GM19463 (cell line): ENCODE measurements around the gene RASL10B.

Source experiments
- ATAC-seq: cut with Tn5 transposase; IDR thresholded peaks from one replicate; pipeline ENCODE4 v1.9.1; 2021; ENCODE audit warnings: mild to moderate bottlenecking, moderate library complexity; ENCODE audit not compliant: unreplicated experiment

RASL10B gene

DNA sequence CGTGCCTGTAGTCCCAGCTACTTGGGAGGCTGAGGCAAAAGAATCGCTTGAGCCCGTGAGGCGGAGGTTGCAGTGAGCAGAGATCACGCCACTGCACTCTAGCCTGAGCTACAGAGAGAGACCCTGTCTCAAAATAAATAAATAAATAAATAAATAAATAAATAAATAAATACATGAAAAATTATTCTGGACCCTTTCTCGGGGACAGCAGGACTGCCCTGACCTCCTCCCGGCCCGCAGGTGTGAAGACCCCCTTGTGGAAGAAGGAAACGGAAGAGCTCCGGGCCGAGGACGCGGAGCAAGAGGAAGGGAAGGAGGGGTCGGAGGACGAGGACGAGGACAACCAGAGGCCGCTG lies 32.3 kb downstream of the RASL10B start:
- ATAC-seq, result no peak

DNA sequence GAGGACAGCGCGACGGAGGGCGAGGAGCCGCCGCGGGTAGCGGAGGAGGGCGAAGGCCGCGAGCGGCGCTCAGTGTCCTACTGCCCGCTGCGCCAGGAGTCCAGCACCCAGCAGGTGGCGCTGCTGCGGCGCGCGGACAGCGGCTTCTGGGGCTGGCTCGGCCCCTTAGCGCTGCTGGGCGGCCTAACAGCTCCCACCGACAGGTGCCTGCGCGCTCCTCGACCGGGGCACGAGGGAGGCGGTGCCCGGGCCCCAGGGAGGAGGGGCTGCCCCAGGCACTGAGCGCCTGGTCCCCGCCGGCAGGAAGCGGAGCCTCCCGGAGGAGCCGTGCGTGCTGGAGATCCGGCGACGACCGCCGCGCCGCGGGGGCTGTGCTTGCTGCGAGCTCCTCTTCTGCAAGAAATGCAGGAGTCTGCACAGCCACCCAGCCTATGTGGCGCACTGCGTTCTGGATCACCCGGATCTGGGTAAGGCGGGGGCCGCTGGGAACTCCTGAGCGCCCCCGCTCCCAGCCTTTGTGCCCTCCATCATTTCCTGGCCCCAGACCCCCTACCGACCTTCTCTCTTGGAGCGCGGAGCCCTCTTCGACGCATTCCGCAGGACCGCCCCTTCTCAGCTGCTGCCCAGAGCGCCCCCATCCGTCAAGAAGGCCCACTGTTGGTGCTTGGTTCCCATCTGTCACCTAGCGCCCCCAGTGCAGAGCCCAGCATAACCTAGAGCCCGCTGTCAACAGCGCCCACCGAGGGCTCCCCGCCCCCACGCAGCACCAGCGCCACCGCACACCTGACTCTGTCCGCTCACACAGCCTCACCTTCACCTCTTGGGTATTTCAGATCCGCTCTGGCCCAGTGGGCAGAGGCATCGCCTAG lies 32.9 kb downstream of the RASL10B start:
- peak; percentile 90 for ATAC-seq

DNA sequence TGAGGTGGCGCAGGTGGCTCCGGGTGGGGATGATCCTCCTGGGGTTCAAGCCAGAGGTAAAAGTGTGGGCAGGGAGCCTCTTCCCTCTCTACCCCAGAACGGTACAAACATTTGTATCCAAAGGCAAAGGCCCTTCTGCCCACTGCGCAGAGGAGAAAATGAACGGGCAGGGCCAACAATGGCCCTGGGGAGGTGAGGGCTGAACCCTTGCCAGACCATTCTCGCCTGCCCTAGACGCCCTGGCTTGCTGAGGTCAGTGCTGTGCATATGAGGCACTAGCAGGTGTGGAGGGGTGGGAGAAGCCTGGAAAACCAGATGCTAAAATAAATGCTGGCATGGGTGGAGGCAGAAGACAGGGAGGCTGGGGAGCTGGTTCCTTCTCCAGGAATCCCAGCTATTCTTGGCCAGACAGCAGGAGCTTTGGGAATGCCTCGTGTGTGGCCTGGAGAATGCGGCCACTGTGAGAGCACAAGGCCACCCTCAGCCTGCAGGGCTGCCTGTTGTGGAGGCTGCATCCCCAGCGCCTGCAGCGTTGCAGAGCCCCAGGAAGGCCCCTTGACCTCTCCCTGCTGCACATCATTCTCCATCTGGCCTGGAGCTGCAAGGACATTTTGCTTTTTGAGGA lies 33.8 kb downstream of the RASL10B start:
- ATAC-seq, result no peak

DNA sequence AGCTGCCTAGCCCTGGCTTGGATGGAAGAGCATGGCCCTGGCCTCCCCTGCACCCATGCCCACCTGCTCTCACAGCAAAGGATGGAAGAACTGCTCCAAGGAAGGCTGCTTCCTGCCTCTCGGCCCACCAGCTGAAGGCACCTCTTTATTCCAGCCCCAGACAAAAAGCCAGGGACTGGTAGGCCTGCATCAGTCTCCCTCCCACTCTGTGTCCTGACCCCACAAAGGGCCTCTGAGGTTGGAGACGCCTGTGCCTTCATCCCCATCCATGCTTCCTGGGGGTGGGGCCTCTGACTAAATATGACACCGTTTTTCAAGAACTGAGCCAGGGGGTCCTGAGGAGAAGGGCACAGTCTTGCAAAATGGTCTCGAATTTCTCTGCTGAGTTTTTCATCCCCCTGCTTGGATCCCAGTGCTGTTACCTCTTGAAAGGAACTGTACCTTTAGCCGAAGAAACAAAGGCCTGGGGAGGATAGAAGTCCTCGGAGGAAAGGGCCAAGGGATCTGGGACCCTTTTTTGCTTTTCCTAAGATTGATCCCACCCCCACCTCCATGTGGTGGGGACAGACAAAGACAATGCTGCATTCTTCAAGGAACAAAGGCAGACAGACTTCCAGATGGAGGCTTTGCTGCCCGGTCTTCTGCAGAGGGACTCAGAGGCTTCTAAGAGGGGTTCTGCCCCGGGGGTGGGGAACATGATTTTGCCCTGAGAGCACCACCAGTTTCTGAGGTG lies 34.5 kb downstream of the RASL10B start:
- ATAC-seq, result no peak

DNA sequence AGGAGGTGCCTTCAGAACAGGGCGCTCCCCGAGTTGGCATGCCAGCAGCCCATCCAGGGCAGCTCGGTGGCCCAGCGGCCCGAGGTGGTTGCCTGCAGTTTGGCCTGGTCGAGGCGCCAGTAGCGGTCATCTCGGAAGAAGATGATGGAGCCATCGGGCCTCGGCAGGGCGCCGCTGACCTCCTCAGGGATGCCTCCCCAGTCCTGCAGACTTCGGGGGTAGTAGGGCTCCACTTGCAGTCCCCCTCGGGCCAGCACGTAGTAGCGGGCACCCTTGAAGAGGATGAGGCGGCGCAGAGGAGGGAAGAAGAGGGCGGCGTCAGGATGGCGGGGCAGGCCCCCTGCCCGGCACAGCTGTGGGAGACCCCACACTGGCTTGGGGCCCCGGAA lies 35.0 kb downstream of the RASL10B start:
- ATAC-seq, result no peak

DNA sequence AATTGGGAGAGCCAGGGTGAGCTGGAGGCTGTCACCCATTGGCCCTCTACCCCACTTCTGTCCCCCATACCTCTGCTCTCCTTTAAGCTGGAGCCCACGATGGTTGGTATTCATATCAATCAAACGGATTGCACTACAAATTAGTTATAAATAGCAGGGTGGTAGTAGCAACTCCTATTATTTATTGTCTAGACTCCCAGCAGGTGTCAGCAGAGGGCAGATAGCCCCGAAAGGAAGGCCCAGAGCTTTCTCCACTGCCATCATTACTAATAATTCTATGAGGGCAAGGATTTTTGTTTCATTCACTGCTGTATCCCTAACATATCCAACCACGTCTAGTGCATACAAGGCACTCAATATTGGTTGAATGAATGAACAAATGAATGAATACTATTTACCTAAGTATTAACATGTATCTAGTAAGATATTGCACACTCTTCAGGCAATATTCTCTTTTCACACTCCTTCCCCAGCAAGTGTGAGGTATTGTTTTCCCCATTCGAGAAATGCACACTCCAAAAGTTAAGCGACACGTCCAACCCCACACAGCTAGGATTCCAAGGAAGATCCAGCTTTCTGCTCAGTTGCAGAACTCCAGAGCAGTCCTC lies 35.6 kb downstream of the RASL10B start:
- no peak for ATAC-seq

DNA sequence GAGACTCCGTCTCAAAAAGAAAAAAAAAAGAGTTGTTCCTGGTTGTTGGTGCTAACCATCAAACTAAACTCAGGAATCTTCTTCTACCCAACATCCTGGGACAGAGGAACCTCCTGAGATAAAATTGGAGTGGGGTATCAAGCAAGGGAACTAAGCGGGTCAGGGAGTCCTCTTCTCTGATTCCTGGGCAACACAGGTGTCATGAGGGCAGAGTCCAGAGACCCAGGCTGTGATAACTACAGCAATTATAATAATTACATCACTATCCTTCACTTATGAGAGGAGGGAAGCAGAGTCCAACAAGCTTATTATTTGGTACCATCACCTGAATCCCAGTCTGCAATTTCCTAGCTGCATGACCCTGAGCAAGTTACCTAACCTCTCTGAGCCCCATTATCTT lies 37.4 kb downstream of the RASL10B start:
- ATAC-seq, result no peak

DNA sequence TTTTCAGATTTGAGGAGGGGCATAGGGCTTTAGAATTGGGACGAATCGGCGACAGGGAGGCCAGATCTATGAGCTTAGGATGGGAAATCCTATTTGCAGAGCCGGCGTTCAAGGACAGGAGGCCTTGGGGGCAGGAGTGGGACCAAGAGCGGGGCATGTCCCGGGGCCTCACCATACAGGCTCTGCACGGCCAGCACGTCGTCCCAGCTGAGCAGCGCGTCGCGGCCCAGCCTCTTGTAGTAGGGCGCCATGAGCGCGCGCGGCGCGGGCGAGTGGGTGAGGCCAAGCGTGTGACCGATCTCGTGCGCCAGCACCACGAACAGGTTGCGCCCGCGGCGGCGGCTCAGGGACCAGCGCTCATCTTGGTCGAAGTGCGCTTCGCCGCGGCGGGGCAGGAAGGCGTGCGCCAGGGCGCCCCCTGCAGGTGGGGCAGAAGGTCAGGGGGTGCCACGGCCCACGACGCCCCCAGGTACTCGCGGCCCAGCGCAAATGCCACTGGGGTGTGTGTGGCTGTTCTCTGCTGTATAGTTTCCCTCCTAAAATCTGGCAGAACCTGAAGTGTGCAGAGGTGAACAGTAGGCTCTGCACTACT lies 38.6 kb downstream of the RASL10B start:
- no peak for ATAC-seq

DNA sequence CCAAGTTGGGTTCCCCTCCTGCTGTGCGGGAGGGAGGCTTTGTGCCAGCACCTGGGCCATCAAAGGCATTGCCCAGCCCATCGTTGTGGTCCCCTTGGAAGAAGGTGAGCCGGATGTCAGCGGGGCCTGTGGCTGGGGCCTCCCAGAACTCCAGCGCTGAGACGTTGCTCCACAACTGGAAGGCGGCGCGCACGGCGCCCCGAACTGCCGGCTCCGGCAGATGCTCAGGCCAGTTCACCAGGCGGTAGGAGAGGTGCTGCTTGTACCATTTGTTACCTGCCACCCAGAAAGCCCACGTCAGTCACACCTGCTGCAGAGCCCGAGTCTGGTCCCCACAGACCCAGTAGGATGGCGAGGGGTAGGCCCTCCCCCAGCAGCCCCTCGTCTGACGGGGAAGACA lies 41.7 kb downstream of the RASL10B start:
- no peak for ATAC-seq

DNA sequence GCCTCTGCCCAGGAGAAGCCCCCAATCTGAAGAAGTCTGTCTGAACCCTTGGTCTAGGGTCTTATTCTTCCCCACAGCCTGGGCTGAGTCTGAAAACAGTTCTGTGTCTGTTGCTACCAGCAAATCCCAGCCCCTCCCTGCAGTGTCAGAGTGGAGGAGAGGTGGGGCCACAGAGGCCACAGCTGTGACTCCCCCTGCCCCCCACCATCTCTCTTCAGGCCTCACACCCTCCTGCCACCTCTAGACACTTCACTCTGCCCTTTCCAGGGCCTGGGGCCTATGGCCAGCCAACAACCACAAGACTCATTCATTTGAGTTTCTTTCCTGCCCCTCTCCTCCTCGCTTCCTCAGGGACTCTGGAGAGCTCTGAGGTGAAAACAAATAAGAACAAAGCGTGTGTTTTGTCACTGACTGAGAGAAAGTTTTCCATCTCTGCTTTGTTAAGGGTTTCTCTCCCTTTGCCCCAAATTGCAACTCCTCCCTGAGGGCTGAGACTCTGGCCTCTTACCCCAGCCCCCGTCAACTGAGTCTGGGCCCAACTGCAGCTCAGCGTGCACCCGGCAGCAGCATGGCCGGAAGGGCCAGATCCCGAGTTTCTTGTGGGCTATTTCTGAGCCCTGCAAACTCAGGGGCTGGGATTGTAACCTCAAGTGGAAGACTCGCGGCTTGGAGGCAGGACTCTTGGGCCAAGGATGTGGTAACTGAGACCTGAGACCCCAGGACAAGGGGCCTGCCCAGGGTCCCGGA lies 42.4 kb downstream of the RASL10B start:
- ATAC-seq, result no peak

DNA sequence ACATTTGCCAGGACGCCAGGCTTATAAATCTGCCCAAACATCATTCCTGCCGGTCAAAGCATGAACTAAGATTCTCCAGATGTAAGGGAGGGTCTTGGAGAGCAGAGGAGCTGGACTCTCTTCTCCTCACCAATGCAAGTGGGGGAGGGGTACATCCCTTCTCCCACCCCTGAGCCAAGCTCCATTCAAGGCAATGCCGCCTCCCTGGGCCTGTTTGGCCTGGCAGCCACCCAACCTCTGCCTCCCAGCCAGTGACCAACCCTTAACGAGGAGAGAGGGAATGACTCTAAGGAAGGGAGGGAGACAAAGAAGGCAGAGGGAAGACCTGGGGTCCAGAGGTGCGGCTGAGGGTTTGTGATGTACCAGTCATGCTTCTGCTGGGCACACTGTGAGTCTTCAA lies 43.1 kb downstream of the RASL10B start:
- ATAC-seq, result no peak

DNA sequence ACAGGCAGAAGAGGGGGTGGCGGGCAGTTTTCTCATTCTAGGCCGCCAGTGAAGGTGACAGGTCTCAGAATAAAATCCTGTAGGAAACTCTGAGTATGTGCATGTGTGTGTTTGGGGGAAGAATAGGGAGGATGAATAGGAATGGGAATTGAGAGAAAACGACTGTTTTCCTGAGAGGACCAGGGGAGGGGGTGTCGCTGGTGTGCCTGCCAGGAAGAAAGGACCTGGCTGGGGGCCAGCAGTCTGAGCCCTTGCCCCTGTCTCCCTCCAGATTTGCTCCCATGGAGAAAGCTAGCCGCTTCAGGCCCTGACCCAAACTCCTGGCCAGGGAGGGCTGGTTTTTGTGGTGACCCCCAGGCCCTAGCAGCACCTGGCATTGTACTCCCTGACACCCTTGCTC lies 43.6 kb downstream of the RASL10B start:
- ATAC-seq, result no peak

DNA sequence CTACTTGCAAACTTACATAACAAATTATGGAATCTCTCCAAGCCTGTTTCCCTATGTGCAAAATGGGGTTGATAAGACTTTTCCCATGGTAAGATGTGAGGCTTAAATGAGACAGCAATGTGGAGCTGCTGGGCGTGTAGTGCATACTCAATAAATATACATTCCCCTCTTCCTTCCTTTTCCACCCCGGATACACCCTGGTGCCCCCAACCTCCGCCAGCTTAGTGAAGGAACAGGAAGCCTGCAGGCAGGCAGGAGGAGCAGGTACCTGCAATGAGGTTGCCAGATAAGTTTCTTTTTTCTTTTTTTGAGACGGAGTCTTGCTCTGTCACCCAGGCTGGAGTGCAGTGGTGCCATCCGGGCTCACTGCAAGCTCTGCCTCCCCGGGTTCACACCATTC lies 44.1 kb downstream of the RASL10B start:
- ATAC-seq, result no peak

DNA sequence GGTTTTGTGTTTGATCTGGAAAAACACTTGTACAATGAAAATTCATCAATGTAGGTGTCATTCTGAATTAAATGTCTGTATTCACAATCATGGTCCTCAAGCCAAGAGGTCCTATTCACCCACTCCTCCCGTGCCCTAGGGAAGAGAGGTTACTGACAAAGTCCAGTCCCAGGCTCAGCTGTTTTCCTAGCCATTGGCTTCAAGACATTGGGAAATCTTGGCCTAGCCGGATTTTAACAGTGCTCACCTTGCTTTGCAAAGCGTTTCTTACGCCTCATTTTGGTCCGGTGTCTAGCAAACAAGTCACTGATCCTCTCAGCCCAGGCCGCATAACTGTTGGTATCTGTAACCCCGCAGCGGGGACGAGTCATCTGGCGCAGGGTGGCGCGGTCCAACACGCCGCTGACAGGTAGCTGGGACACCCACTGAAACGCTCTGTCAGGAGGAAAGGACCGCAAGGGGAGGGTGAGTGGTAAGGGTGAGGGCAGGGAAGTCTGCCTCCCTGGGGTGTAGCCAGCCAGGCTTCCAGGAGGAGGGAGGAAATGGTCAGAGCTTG lies 47.3 kb downstream of the RASL10B start:
- ATAC-seq, result no peak

DNA sequence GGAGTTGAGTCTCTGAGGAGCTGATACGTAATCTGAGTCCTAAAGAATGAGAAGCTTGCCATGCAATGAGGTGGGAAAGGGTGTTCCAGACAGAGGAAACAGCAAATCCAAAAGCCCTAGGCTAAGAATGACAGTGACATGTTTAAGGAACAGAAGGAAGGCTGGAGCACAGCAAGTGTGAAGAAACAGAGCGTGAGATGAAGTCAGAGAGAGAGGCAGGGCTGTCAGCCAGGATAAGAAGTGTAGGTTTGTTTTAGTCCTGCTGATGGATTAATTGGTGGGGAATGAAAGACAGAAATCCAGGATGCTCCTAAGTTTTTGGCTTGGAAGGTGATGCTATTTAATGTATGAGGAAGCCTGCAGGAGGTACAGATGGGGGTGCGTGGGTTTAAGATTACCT lies 49.5 kb downstream of the RASL10B start:
- no peak for ATAC-seq

DNA sequence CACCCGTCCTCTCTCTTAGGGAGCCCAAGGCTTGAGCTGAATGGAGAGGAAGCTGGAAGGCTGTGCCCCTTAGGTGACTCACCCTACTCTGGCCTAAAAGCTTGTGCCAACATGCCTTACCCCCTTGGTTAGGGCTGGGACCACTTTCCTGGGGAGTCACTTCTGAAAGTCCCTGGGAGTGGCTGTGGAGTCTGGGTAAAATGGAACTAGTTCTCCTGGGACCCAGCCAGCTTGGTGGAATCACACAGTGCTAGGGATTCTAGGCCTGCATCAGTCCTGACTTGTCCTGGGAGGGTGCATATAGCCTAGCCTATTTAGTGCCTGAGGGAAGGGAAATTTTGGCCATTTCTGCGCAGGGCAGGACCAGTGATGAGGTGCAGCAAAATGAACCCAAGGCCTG lies 53.5 kb downstream of the RASL10B start:
- ATAC-seq, result no peak

DNA sequence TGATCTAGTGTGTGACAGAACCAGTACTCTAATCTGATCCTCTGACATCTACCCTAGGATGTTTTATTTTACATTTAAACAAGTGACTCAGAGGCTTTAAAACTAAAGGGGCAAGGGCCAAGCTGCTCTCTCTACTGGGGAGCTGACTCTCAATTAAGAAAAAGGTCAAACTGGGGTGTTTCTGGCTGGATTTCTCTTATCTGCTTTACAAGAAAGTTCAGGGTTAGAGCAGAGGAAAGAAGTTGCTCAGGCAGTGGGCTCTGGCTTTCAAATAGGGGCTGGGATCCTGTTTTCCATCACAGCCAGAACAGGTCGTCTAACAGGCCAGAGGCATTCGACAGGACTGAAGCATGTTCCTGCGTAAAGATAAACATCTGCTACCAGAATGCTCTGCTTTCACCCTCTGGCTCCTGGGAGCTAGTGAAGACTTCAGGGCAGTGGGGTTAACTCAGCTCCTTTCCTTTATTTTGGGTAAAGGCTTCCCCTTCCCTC lies 55.5 kb downstream of the RASL10B start:
- no peak for ATAC-seq

DNA sequence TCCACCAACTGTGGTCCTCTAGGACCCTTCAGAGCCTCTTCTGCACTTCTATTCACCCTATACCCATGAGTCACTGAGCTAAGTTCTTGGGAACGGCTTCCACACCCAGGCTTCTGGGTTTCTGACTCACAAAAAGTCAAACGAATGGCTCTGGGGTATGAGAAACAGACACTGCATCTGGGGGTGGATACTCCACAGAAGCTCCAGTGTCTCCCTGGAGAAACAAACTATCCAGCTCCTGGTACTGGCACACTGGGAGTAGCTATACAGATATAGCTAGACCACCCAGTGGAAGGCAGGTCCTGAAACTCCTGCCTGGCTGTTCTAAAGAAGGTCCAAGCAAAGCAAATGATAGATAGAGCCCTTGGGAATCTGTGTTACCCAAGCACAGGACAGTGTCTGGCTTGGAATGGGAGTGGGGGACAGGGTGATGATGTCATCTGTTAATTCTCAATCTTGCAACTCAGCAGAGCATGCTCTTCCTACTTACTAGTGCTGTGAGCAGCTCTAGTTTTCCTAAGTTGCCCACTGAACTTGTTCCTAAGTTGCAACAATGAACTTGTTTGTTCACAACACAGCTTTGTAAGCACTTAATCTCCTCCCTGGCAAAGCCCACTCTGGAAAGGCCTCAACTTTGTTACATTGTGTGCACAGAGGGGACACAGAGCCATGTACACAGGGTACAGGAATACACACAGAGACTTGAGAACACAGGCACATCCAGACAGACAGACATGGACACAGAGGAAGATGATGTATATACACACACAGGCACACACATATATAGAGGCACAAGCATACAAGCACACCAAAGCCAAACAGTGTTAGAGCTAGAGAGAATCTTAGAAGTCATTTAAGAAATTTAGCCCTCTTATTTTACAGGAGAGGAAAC lies 57.3 kb downstream of the RASL10B start:
- no peak for ATAC-seq

DNA sequence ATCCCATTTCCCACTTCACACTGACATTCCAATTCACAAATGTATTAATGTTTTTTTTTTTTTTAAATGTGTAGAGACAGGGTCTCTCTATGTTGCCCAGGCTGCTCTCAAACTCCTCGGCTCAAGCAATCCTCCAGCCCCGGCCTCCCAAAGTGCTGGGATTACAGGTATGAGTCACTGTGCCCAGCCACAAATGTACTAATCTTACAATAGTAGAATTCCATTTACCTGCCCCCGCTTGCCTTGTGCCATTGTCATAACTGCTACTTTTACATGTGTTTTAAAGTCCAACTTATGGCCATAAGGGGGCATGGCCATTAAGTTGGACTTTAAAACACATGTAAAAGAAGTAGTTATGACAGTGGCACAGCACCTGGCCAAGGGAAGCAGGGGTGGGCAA lies 59.4 kb downstream of the RASL10B start:
- ATAC-seq, result no peak
